Panc1 (cell line): ENCODE results near the gene KIF21A. TPM values are rescaled to one million over a fixed set of nuclear protein-coding genes. Genes with fewer than 3 reads are reported as not detected.

Experiments used
- ATAC-seq: fragments of 200-7000 bp; cut with Tn5 transposase; 2 replicates; pipeline ENCODE4 v1.9.1; 2020; ENCODE audit warnings: mild to moderate bottlenecking, moderate library complexity
- BruUV-seq: library from RNA; stranded (reverse); fragments of 400-500 nt; replicated peaks from 2 replicates; lab custom pipeline; 2021; lab: Mats Ljungman, UMichigan
- CTCF ChIA-PET: fragments of 300-600 bp; sonication (Branson Sonifier 250); formaldehyde crosslinking; loops from one replicate; lab custom pipeline; 2022; ENCODE audit warnings: antibody characterized with exemption; lab: Charles Lee
- POLR2A ChIA-PET: fragments of 300-600 bp; sonication (Branson Sonifier 250); formaldehyde crosslinking; loops from one replicate; lab custom pipeline; 2022; ENCODE audit warnings: antibody characterized with exemption; lab: Charles Lee
- DNase-seq: peaks from one replicate; pipeline ENCODE4 v3.0.0-alpha.2; 2010; ENCODE audit warnings: low read depth, low spot score
- H3K27ac ChIP-seq: 2 replicates; pipeline ENCODE4 v1.5.1; 2011; ENCODE audit warnings: mild to moderate bottlenecking, low read length, inconsistent platforms
- H3K27me3 ChIP-seq: fragments of 200-500 bp; sonication (Bioruptor generic); 2 replicates; pipeline ENCODE4 v1.6.0; 2014; ENCODE audit warnings: low read length, inconsistent platforms; ENCODE audit not compliant: control insufficient read depth, insufficient read depth
- H3K36me3 ChIP-seq: fragments of 200-500 bp; sonication (Bioruptor generic); 2 replicates; pipeline ENCODE4 v1.5.1; 2014; ENCODE audit warnings: inconsistent platforms, mild to moderate bottlenecking, low read length, moderate library complexity; ENCODE audit not compliant: control insufficient read depth, insufficient read depth
- H3K4me1 ChIP-seq: 2 replicates; pipeline ENCODE4 v1.5.1; 2011; ENCODE audit warnings: inconsistent platforms, mild to moderate bottlenecking, low read length, moderate library complexity; ENCODE audit not compliant: control insufficient read depth, insufficient read depth
- H3K4me3 ChIP-seq, 2 experiments: 2 replicates each; pipeline ENCODE4 v1.5.1; 2011 to 2012; ENCODE audit warnings: low read depth in 2 of 2, low read length in 2 of 2, mild to moderate bottlenecking in 2 of 2, inconsistent platforms in 1 of 2, moderate library complexity in 1 of 2
- H3K9me3 ChIP-seq: fragments of 200-500 bp; sonication (Bioruptor generic); 2 replicates; pipeline ENCODE4 v1.5.1; 2014; ENCODE audit warnings: low read depth, mild to moderate bottlenecking, inconsistent platforms, low read length, moderate library complexity; ENCODE audit not compliant: control insufficient read depth, insufficient read depth
- POLR2AphosphoS5 ChIP-seq: IDR thresholded peaks from 2 replicates; pipeline ENCODE4 v1.6.1; 2012; ENCODE audit warnings: mild to moderate bottlenecking, low read depth, low read length, moderate library complexity
- REST ChIP-seq, 2 experiments: IDR thresholded peaks; 2 replicates each; pipeline ENCODE4 v1.6.1; 2011 to 2012; ENCODE audit warnings: low read depth in 2 of 2, control low read depth in 1 of 2, low read length in 1 of 2, mild to moderate bottlenecking in 1 of 2, moderate library complexity in 1 of 2; ENCODE audit not compliant: insufficient read depth in 1 of 2
- SIN3A ChIP-seq: IDR thresholded peaks from 2 replicates; pipeline ENCODE4 v1.6.1; 2012; ENCODE audit warnings: low read depth, mild to moderate bottlenecking, low read length, moderate library complexity, borderline replicate concordance; ENCODE audit not compliant: insufficient read depth
- TCF7L2 ChIP-seq: IDR thresholded peaks from 2 replicates; pipeline ENCODE4 v1.6.1; 2011; ENCODE audit warnings: mild to moderate bottlenecking, low read depth, low read length, inconsistent platforms
- in situ Hi-C: cut with HindIII; loops from 2 replicates; pipeline ENCODE4 v1.10.0; 2016; ENCODE audit warnings: low sequenced_read_pairs, low pct_unique_long_range_greater_than_20kb
- intact Hi-C: fragments of 100-400 bp; cut with micrococcal nuclease; formaldehyde crosslinking; loops from one replicate; pipeline ENCODE4 v1.10.0; 2022; ENCODE audit not compliant: unreplicated experiment
- total RNA-seq: library from RNA; stranded (reverse); gene quantifications from one replicate; pipeline ENCODE4 v1.2.1, GENCODE V29; 2021; ENCODE audit not compliant: unreplicated experiment
- TF ChIP-seq, protein P1 (sequence below): fragments of 450-650 bp; IDR thresholded peaks from 2 replicates; pipeline ENCODE4 v1.5.1; 2017; ENCODE audit warnings: mild to moderate bottlenecking

The KIF21A gene
- total RNA-seq, 1 experiment from 2014 or later, result 25.6 TPM

GRCh38 chr12:39365364-39366001 lies 77.4 kb downstream of the KIF21A start:
- no peak overlapping the region for H3K4me3 ChIP-seq
- TF ChIP-seq SIN3A (no peak), POLR2AphosphoS5 (no peak)
- TF ChIP-seq, protein P1, sequence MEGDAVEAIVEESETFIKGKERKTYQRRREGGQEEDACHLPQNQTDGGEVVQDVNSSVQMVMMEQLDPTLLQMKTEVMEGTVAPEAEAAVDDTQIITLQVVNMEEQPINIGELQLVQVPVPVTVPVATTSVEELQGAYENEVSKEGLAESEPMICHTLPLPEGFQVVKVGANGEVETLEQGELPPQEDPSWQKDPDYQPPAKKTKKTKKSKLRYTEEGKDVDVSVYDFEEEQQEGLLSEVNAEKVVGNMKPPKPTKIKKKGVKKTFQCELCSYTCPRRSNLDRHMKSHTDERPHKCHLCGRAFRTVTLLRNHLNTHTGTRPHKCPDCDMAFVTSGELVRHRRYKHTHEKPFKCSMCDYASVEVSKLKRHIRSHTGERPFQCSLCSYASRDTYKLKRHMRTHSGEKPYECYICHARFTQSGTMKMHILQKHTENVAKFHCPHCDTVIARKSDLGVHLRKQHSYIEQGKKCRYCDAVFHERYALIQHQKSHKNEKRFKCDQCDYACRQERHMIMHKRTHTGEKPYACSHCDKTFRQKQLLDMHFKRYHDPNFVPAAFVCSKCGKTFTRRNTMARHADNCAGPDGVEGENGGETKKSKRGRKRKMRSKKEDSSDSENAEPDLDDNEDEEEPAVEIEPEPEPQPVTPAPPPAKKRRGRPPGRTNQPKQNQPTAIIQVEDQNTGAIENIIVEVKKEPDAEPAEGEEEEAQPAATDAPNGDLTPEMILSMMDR, result peak; percentile 34; the same call in 1 of the 2 replicates
- no peaks in the 10 kb centered on the region for H3K27me3 ChIP-seq
- in situ Hi-C loops, result no loop called here
- ATAC-seq (no peak), DNase-seq (no peak)
- intact Hi-C loops, result no loop called here
- POLR2A ChIA-PET, result no interaction called here
- no peaks in the 10 kb centered on the region for H3K9me3 ChIP-seq
- no peaks in the 10 kb centered on the region for H3K4me1 ChIP-seq
- CTCF ChIA-PET, result interaction anchor here (0.6 kb wide), 1 partner anchor 326 kb away, joined by 3 read pairs; no protein-coding TSS in a partner anchor
- no peak overlapping the region for H3K27ac ChIP-seq
- BruUV-seq, result no TSS peak
- no peaks in the 10 kb centered on the region for H3K36me3 ChIP-seq

DNA sequence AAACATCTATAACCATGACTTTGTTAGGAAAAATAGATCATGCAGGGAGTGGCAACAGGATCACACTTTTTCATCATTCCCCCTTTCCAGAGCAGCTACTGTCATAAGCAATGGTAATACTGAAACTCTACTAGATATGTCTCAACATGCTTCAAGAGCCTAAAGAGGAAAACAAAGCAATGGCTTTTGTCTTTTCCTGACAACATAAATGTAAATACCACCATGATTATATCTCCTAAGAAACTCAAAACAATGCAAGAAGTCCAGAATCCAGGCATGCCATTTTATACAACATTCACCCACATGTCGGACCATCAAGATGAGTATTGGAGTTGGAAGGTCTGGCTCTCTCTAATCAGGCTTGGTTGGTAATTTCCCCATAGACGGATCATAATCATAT lies 78.7 kb downstream of the KIF21A start:
- no peak for TF ChIP-seq POLR2AphosphoS5
- TF ChIP-seq, protein P1, result no peak
- no peak for TF ChIP-seq TCF7L2
- TF ChIP-seq SIN3A, result no peak
- ATAC-seq (no peak), DNase-seq (no peak)
- no peaks in the 10 kb centered on the region; the same call in 1 of the 2 replicates for H3K36me3 ChIP-seq
- intact Hi-C loops, result no loop called here
- H3K4me1 ChIP-seq, result no peaks in the 10 kb centered on the region
- H3K27ac ChIP-seq, result no peak overlapping the region
- no peaks in the 10 kb centered on the region for H3K9me3 ChIP-seq
- CTCF ChIA-PET, result no interaction called here
- in situ Hi-C loops, result no loop called here
- H3K4me3 ChIP-seq, result no peak overlapping the region
- H3K27me3 ChIP-seq, result no peaks in the 10 kb centered on the region
- POLR2A ChIA-PET, result no interaction called here
- no TSS peak for BruUV-seq

DNA sequence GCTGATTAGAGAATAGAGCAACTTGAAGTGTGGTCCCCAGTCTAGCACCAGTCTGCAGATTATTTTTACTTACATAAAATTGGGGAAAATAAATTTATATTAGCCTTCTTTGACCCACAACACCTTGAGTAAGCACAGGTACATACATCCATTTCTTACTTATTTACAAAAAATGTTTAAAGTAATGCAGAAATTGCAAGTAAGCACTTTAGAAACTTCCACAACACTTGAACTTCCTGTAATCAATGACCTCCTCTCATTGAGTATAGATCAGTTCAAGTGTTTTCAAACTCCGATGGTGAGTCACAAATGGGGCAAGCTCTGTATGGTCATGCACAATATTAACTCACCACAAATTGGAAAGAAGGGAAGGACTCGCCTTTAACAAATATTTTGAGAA lies 83.3 kb downstream of the KIF21A start:
- no peak for ATAC-seq
- intact Hi-C loops (no loop called here), in situ Hi-C loops (no loop called here)
- Histone ChIP-seq H3K4me3 (no peak overlapping the region), H3K27ac (no peak overlapping the region), H3K9me3 (no peaks in the 10 kb centered on the region), H3K4me1 (no peaks in the 10 kb centered on the region), H3K36me3 (no peaks in the 10 kb centered on the region; the same call in 1 of the 2 replicates), H3K27me3 (no peaks in the 10 kb centered on the region)
- no peak for DNase-seq
- TF ChIP-seq SIN3A (no peak), REST (IDR thresholded peaks at IDR 0.05; ENCODE audit: insufficient read depth in 1 of 2, low read depth in 2 of 2, low read length in 1 of 2) (no peak), POLR2AphosphoS5 (no peak), TCF7L2 (no peak)
- TF ChIP-seq, protein P1, result no peak
- ChIA-PET CTCF (no interaction called here), POLR2A (interaction anchor here (0.6 kb wide), 1 partner anchor 26 kb away, joined by 3 read pairs; no protein-coding TSS in a partner anchor)
- no TSS peak for BruUV-seq
